Lower lobe of right lung (tissue), 2 donors: ENCODE results near the gene MYOF. TPM values are rescaled to one million over a fixed set of nuclear protein-coding genes. Genes with fewer than 3 reads are reported as not detected.

Experiments used
- ATAC-seq, 2 donors: fragments of 200-7000 bp; cut with Tn5 transposase; one replicate each; pipeline ENCODE4 v1.9.1; 2020 to 2022; ENCODE audit warnings: mild to moderate bottlenecking in 2 of 2, moderate library complexity in 2 of 2
- DNase-seq: peaks from one replicate; pipeline ENCODE4 v3.0.0-alpha.2; 2020
- H3K27ac ChIP-seq: fragments of 200-600 bp; one replicate; pipeline ENCODE4 v1.8.0; 2022
- H3K27me3 ChIP-seq: fragments of 200-600 bp; one replicate; pipeline ENCODE4 v1.8.0; 2022; ENCODE audit warnings: low read depth
- H3K36me3 ChIP-seq: fragments of 200-600 bp; one replicate; pipeline ENCODE4 v1.8.0; 2022; ENCODE audit warnings: mild to moderate bottlenecking
- H3K4me1 ChIP-seq: fragments of 200-600 bp; one replicate; pipeline ENCODE4 v1.8.0; 2022
- H3K4me3 ChIP-seq: fragments of 200-600 bp; one replicate; pipeline ENCODE4 v1.8.0; 2022; ENCODE audit warnings: mild to moderate bottlenecking
- H3K9me3 ChIP-seq: fragments of 200-600 bp; one replicate; pipeline ENCODE4 v1.8.0; 2022
- intact Hi-C: fragments of 100-400 bp; cut with DNase I; formaldehyde crosslinking; loops from one replicate; pipeline ENCODE4 v1.11.0; 2022
- total RNA-seq: library from RNA; stranded (reverse); fragmentation: NEBNext Ultra II Directional; extraction: Animal tissue kit (Norgen Biotek cat#: 25700); gene quantifications from one replicate; pipeline ENCODE4 v1.2.1, GENCODE V29; 2021
- TF ChIP-seq, protein P1 (sequence below): fragments of 200-600 bp; IDR thresholded peaks from one replicate; pipeline ENCODE4 v1.8.0; 2022; ENCODE audit warnings: antibody characterized with exemption, mild to moderate bottlenecking
- donor health status: DM: no; HTN: yes; CAD: no; lungs with severe emphysema.

The MYOF gene
- total RNA-seq, 1 donor from 2014 or later, result 127 TPM

- Histone ChIP-seq H3K4me1 (peaks cover 24% of the 10 kb centered on the region), H3K27ac (no peak overlapping the region)
- intact Hi-C loops, result loop anchor here (5.0 kb wide), 1 partner anchor 103 kb away; the partner anchor contains the start of gene MYOF
Observed at GRCh38 chr10:93378997-93379730, 103.0 kb downstream of the MYOF start.

DNA sequence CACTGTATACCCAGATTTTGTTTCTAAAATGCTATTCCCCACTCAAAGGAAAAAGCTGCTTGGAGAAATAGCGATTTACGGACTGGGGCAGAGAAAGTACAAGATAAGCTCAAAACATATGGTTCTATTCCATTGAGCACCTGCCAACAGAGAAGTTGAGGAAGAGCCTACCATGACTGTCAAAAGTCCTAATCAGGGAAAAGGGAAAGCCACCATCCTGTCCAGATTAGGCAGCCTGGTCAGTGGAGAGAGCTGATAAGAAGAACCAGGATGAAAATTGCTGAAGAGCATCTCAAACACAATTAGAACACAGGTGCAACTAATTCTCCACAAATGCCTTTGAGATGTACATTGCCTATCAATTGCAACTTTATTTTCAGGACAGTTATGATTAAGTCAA, 104.1 kb downstream of the MYOF start:
- no peak for ATAC-seq
- intact Hi-C loops, result loop anchor here (5.0 kb wide), 1 partner anchor 104 kb away; the partner anchor contains the start of gene MYOF
- Histone ChIP-seq H3K4me3 (no peak overlapping the region), H3K4me1 (peaks cover 24% of the 10 kb centered on the region), H3K27ac (no peak overlapping the region), H3K9me3 (no peaks in the 10 kb centered on the region), H3K27me3 (no peaks in the 10 kb centered on the region), H3K36me3 (peaks cover 51% of the 10 kb centered on the region)
- DNase-seq, result no peak
- TF ChIP-seq, protein P1, sequence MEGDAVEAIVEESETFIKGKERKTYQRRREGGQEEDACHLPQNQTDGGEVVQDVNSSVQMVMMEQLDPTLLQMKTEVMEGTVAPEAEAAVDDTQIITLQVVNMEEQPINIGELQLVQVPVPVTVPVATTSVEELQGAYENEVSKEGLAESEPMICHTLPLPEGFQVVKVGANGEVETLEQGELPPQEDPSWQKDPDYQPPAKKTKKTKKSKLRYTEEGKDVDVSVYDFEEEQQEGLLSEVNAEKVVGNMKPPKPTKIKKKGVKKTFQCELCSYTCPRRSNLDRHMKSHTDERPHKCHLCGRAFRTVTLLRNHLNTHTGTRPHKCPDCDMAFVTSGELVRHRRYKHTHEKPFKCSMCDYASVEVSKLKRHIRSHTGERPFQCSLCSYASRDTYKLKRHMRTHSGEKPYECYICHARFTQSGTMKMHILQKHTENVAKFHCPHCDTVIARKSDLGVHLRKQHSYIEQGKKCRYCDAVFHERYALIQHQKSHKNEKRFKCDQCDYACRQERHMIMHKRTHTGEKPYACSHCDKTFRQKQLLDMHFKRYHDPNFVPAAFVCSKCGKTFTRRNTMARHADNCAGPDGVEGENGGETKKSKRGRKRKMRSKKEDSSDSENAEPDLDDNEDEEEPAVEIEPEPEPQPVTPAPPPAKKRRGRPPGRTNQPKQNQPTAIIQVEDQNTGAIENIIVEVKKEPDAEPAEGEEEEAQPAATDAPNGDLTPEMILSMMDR, result no peak

More at GRCh38 chr10:93378997-93379730, 103.0 kb downstream of the MYOF start:
- H3K4me3 ChIP-seq, result no peak overlapping the region
- TF ChIP-seq, protein P1, result no peak
- H3K36me3 ChIP-seq, result peaks cover 40% of the 10 kb centered on the region
- H3K9me3 ChIP-seq, result no peaks in the 10 kb centered on the region
- DNase-seq (no peak), ATAC-seq (no peak)
- H3K27me3 ChIP-seq, result no peaks in the 10 kb centered on the region

GRCh38 chr10:93376372-93377293, 105.5 kb downstream of the MYOF start:
- DNase-seq, result no peak

GRCh38 chr10:93370961-93371360, 111.2 kb downstream of the MYOF start:
- Histone ChIP-seq H3K9me3 (no peaks in the 10 kb centered on the region), H3K36me3 (peaks cover 92% of the 10 kb centered on the region), H3K4me1 (no peaks in the 10 kb centered on the region), H3K4me3 (no peak overlapping the region), H3K27ac (no peak overlapping the region), H3K27me3 (no peaks in the 10 kb centered on the region)
- ATAC-seq (no peak), DNase-seq (no peak)
- intact Hi-C loops, result no loop called here
- TF ChIP-seq, protein P1, result no peak

More at GRCh38 chr10:93376372-93377293, 105.5 kb downstream of the MYOF start:
- Histone ChIP-seq H3K4me3 (no peak overlapping the region), H3K27me3 (no peaks in the 10 kb centered on the region), H3K27ac (peak overlapping the region; percentile 67), H3K4me1 (peaks cover 24% of the 10 kb centered on the region), H3K9me3 (no peaks in the 10 kb centered on the region), H3K36me3 (peaks cover 62% of the 10 kb centered on the region)
- TF ChIP-seq, protein P1, result peak; percentile 90
- ATAC-seq, result peak; percentile 94 to 96
- intact Hi-C loops, result loop anchor here (5.0 kb wide), 1 partner anchor 106 kb away; the partner anchor contains the start of gene MYOF

GRCh38 chr10:93369588-93370164, 112.5 kb downstream of the MYOF start:
- Histone ChIP-seq H3K27ac (no peak overlapping the region), H3K36me3 (peaks cover 98% of the 10 kb centered on the region), H3K4me1 (peaks cover 6% of the 10 kb centered on the region), H3K9me3 (no peaks in the 10 kb centered on the region), H3K4me3 (no peak overlapping the region), H3K27me3 (no peaks in the 10 kb centered on the region)
- DNase-seq (no peak), ATAC-seq (no peak)
- TF ChIP-seq, protein P1, result no peak
- intact Hi-C loops, result no loop called here
